HepG2 (cell line): Measurements from ENCODE around the gene TRIM58. TPM values are rescaled to one million over a fixed set of nuclear protein-coding genes. Genes with fewer than 3 reads are reported as not detected.

Source experiments
- ATAC-seq: fragments of 200-7000 bp; cut with Tn5 transposase; 3 replicates; pipeline ENCODE4 v1.9.1; 2020; ENCODE audit warnings: mild to moderate bottlenecking, moderate library complexity
- BruUV-seq: library from RNA; stranded (reverse); fragments of 400-500 nt; replicated peaks from 2 replicates; lab custom pipeline; 2021; lab: Mats Ljungman, UMichigan
- CTCF ChIA-PET: fragments of 300-600 bp; formaldehyde crosslinking; extraction: SDS; loops from one replicate; lab custom pipeline; 2021; ENCODE audit warnings: low total read pairs, inconsistent platforms, low intra/inter-chr PET ratio; lab: Yijun Ruan, JAX
- POLR2A ChIA-PET: fragments of 350-600 bp; sonication (Branson Sonifier 250); formaldehyde crosslinking; loops from one replicate; lab custom pipeline; 2020; ENCODE audit warnings: antibody characterized with exemption, inconsistent platforms; lab: Yijun Ruan, JAX
- DNase-seq: peaks from one replicate; pipeline ENCODE4 v3.0.0-alpha.2; 2015; ENCODE audit warnings: low spot score
- FAIRE-seq: peaks from 3 replicates; lab custom pipeline; 2011; peaks lifted over from hg19 to GRCh38; lab: Jason Lieb, UNC
- H2AFZ ChIP-seq: one replicate; pipeline ENCODE4 v1.6.1; 2011; ENCODE audit warnings: low read length, inconsistent platforms
- H3K27ac ChIP-seq: fragments of 300-600 bp; 3 replicates; pipeline ENCODE4 v1.8.0; 2011; ENCODE audit warnings: mixed run types, mild to moderate bottlenecking, mixed read lengths, low read length, inconsistent platforms; ENCODE audit not compliant: insufficient read depth; ENCODE audit errors: extremely low read length
- H3K27me3 ChIP-seq, 2 experiments: fragments of 200-600 bp in 1 of 2; 2 replicates in 1 of 2; 3 replicates in 1 of 2; pipeline versions ENCODE4 v1.6.0 to v1.8.0; 2011; ENCODE audit warnings: low read length in 2 of 2, mild to moderate bottlenecking in 2 of 2, moderate library complexity in 2 of 2, inconsistent platforms in 1 of 2; ENCODE audit not compliant: insufficient read depth in 2 of 2, control insufficient read depth in 1 of 2
- H3K36me3 ChIP-seq, 2 experiments: fragments of 200-600 bp in 1 of 2; replicated peaks in 1 of 2; 2 replicates in 1 of 2; 3 replicates in 1 of 2; pipeline versions ENCODE4 v1.5.1 to v1.8.0; 2011; ENCODE audit warnings: low read length in 2 of 2, inconsistent platforms in 1 of 2; ENCODE audit not compliant: insufficient read depth in 2 of 2, control insufficient read depth in 1 of 2
- H3K4me1 ChIP-seq: 2 replicates; pipeline ENCODE4 v1.5.1; 2012; ENCODE audit warnings: low read length, inconsistent platforms; ENCODE audit not compliant: insufficient read depth
- H3K4me2 ChIP-seq: 2 replicates; pipeline ENCODE4 v1.6.0; 2011; ENCODE audit warnings: low read depth, low read length, inconsistent platforms
- H3K4me3 ChIP-seq, 3 experiments: fragments of 200-600 bp in 1 of 3; sonication (generic), shearing (Covaris generic) in 1 of 3; replicated peaks in 1 of 3; 2 replicates each; pipeline ENCODE4 v1.5.1; 2011 to 2016; ENCODE audit warnings: low read length in 3 of 3, inconsistent platforms in 2 of 3, low read depth in 2 of 3, mild to moderate bottlenecking in 2 of 3, control low read depth in 1 of 3, mixed read lengths in 1 of 3; ENCODE audit not compliant: insufficient read depth in 1 of 3
- H3K79me2 ChIP-seq: one replicate; pipeline ENCODE4 v1.6.1; 2011; ENCODE audit warnings: low read length, inconsistent platforms; ENCODE audit not compliant: insufficient read depth
- H3K9ac ChIP-seq: 2 replicates; pipeline ENCODE4 v1.6.0; 2011; ENCODE audit warnings: mild to moderate bottlenecking, low read depth, low read length, inconsistent platforms; ENCODE audit not compliant: insufficient read depth
- H3K9me3 ChIP-seq: 2 replicates; pipeline ENCODE4 v1.5.1; 2012; ENCODE audit warnings: mild to moderate bottlenecking, low read length
- H4K20me1 ChIP-seq: 2 replicates; pipeline ENCODE4 v1.6.0; 2011; ENCODE audit warnings: inconsistent platforms, mild to moderate bottlenecking, low read length, moderate library complexity; ENCODE audit not compliant: insufficient read depth
- BRD4 ChIP-seq: sonication (generic); formaldehyde crosslinking; IDR thresholded peaks from 2 replicates; pipeline ENCODE4 v1.4.0; 2020; ENCODE audit warnings: missing genetic modification reagents
- KAT2B ChIP-seq: fragments of 150-350 bp; IDR thresholded peaks from 2 replicates; pipeline ENCODE4 v1.6.1; 2014; ENCODE audit warnings: low read depth, low read length, borderline replicate concordance
- KMT2A ChIP-seq: sonication (generic); formaldehyde crosslinking; IDR thresholded peaks from 2 replicates; pipeline ENCODE4 v1.4.0; 2020; ENCODE audit warnings: missing genetic modification reagents
- NFIB ChIP-seq: sonication (generic); formaldehyde crosslinking; IDR thresholded peaks from 2 replicates; pipeline ENCODE4 v1.9.0; 2021; ENCODE audit warnings: missing genetic modification reagents, mild to moderate bottlenecking, borderline replicate concordance
- PCBP2 ChIP-seq: fragments of 200-400 bp; formaldehyde crosslinking; optimal IDR thresholded peaks from 2 replicates; pipeline ENCODE3; 2018; ENCODE audit warnings: low read length, low read depth; ENCODE audit not compliant: poor library complexity, severe bottlenecking
- ZBTB7B ChIP-seq: sonication (generic); formaldehyde crosslinking; IDR thresholded peaks from 2 replicates; pipeline ENCODE4 v1.4.0; 2020; ENCODE audit warnings: missing genetic modification reagents
- ZNF281 ChIP-seq: sonication (generic); formaldehyde crosslinking; IDR thresholded peaks from 2 replicates; pipeline ENCODE4 v1.4.0; 2020; ENCODE audit warnings: missing genetic modification reagents, borderline replicate concordance
- WGBS: methylation state at CpG from one replicate; pipeline ENCODE4 v1.1.6; 2017; ENCODE audit warnings: low lambda C conversion rate; 5-methylcytosine and 5-hydroxymethylcytosine counted together
- in situ Hi-C: cut with HindIII; loops from 2 replicates; pipeline ENCODE4 v1.10.0; 2017; ENCODE audit warnings: low pct_unique_long_range_greater_than_20kb; ENCODE audit not compliant: extremely low pct_ligation_motif_present
- intact Hi-C: fragments of 100-400 bp; cut with micrococcal nuclease; formaldehyde crosslinking; loops from one replicate; pipeline ENCODE4 v1.10.0; 2022; ENCODE audit not compliant: unreplicated experiment
- polyA plus RNA-seq, 8 experiments: library from polyadenylated mRNA; depleted of rRNA in 3 of 8; stranded (reverse) in 7 of 8; unstranded in 1 of 8; fragments of >200 nt; fragmentation: Illumina TruSeq in 4 of 8; extraction: Trizol in 4 of 8; gene quantifications; 2 replicates each; pipeline versions ENCODE4 v1.2.1 to v1.2.3, GENCODE V29; 2011 to 2016; ENCODE audit warnings: low read depth in 4 of 8, missing spikeins in 1 of 8, mixed read lengths in 1 of 8; ENCODE audit not compliant: insufficient read depth in 1 of 8
- total RNA-seq, 5 experiments: library from RNA; depleted of rRNA; stranded (reverse); fragments of >200 nt; fragmentation: Illumina TruSeq; extraction: Trizol; gene quantifications; 2 replicates each; pipeline ENCODE4 v1.2.3, GENCODE V29; 2016; ENCODE audit warnings: low read depth in 1 of 5

TRIM58 gene
- total and polyA plus RNA-seq, 2 of the 13 experiments (the other 11 are each of a cell fraction or from before 2014, with no cell fraction given) = not detected

- Histone ChIP-seq H3K4me2 (no peak overlapping the region), H4K20me1 (no peaks in the 10 kb centered on the region), H3K4me1 (no peaks in the 10 kb centered on the region), H3K9ac (no peak overlapping the region), H3K36me3 (no peaks in the 10 kb centered on the region), H3K27me3 (no peaks in the 10 kb centered on the region; a peak in 1 of 5 replicates), H2AFZ (no peak overlapping the region), H3K9me3 (no peaks in the 10 kb centered on the region), H3K79me2 (no peaks in the 10 kb centered on the region), H3K27ac (no peak overlapping the region), H3K4me3 (no peak overlapping the region)
- ChIA-PET POLR2A (no interaction called here), CTCF (no interaction called here)
- intact Hi-C loops (no loop called here), in situ Hi-C loops (no loop called here)
- no TSS peak for BruUV-seq
- no peak for FAIRE-seq
- no peak for DNase-seq
- WGBS = 40% methylated on average over 7 of the region's 7 CpGs
- ATAC-seq = no peak
- no peak for TF ChIP-seq KMT2A (CRISPR knock-in tag)
- no peak for TF ChIP-seq BRD4 (CRISPR knock-in tag)
- no peak for TF ChIP-seq ZNF281 (CRISPR knock-in tag)
- no peak for TF ChIP-seq NFIB (CRISPR knock-in tag)
- no peak for TF ChIP-seq KAT2B
These were observed 8.6 kb upstream of the TRIM58 start for GRCh38 chr1:247848346-247848745.

GRCh38 chr1:247849616-247850015, 7.4 kb upstream of the TRIM58 start:
- in situ Hi-C loops = no loop called here
- ChIA-PET POLR2A (no interaction called here), CTCF (no interaction called here)
- Histone ChIP-seq H4K20me1 (no peaks in the 10 kb centered on the region), H3K9ac (no peak overlapping the region), H3K9me3 (no peaks in the 10 kb centered on the region), H2AFZ (no peak overlapping the region), H3K4me3 (no peak overlapping the region), H3K27me3 (no peaks in the 10 kb centered on the region; a peak in 1 of 5 replicates), H3K79me2 (no peaks in the 10 kb centered on the region), H3K4me2 (no peak overlapping the region), H3K36me3 (no peaks in the 10 kb centered on the region), H3K27ac (no peak overlapping the region), H3K4me1 (no peaks in the 10 kb centered on the region)
- DNase-seq (no peak), FAIRE-seq (no peak), ATAC-seq (no peak)
- intact Hi-C loops = no loop called here
- no peak for TF ChIP-seq PCBP2
- TF ChIP-seq ZBTB7B = no peak
- 5% methylated on average over 1 of the region's 1 CpG for WGBS
- BruUV-seq = no TSS peak
